ENCODE results near the gene HOXD4.

The HOXD4 gene

DNA sequence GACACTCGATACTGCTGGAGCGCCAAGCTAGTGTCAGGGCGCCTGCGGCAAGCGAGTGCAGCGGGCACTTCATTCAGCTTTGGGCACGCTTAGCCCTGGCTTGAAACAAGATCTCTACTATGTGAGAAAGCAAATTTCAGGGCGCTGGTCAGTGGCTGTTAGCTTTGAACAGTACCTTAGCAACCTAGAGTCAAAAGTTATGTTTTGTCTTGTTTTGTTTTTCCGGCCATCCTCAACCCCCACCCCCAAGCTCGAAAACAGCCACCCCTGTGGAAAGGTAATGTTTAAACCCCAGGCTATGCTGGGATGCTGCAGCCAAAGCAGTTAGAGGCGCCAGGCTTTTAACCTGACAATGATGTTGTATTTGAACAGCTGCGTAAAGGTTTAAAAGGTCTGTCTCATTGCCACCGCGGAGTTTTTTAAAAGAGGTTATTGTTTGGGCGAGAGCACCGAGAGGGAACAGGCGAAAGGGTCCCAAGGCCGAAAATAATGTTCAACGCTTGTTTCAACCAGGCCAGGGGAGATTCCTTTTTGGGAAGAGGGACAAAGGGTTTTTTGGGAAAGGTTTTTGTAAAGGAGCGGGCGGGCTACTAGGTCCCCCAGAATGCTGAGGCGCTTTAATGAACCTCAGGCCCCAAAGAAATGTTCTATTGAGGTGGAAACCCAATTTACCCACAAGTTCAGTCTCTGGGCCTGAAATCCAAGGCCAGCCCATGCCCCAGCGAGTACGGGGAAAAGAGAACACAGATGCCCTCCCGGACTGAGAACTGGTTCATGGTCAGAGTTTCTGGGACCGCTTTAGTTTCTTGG, 37.0 kb upstream of the HOXD4 start:
- no peak for DNase-seq (ENCODE audit: low read depth in 2 of 2)

- DNase-seq (ENCODE audit: low read depth in 2 of 2) = no peak
These were observed 36.3 kb upstream of the HOXD4 start for GRCh38 chr2:176114930-176115625.

- DNase-seq (ENCODE audit: low read depth in 2 of 2) = no peak
These were observed 35.2 kb upstream of the HOXD4 start, which contains the start of gene HOXD10 for GRCh38 chr2:176115883-176116813. Gene HOXD10 (plus strand): TSS chr2:176116778. CDS start chr2:176116834, 56 bp downstream.

DNA sequence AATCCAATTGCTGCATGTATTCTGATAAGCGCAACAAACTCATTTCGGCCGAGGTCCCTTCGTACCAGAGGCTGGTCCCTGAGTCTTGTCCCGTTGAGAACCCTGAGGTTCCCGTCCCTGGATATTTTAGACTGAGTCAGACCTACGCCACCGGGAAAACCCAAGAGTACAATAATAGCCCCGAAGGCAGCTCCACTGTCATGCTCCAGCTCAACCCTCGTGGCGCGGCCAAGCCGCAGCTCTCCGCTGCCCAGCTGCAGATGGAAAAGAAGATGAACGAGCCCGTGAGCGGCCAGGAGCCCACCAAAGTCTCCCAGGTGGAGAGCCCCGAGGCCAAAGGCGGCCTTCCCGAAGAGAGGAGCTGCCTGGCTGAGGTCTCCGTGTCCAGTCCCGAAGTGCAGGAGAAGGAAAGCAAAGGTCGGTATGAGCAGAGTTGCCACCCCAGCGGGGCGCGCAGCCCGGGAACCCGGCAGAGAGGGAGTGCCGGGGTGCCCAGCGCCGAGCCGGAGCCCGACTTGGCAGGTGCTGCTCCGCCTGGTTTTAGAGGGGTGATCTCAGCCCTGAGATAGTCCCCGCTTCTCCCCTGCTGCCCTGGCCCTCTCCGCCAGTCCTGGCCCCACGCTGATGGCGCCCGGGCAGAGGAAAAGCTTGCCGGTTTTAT, 34.1 kb upstream of the HOXD4 start:
- DNase-seq (ENCODE audit: low read depth in 2 of 2) = no peak

DNA sequence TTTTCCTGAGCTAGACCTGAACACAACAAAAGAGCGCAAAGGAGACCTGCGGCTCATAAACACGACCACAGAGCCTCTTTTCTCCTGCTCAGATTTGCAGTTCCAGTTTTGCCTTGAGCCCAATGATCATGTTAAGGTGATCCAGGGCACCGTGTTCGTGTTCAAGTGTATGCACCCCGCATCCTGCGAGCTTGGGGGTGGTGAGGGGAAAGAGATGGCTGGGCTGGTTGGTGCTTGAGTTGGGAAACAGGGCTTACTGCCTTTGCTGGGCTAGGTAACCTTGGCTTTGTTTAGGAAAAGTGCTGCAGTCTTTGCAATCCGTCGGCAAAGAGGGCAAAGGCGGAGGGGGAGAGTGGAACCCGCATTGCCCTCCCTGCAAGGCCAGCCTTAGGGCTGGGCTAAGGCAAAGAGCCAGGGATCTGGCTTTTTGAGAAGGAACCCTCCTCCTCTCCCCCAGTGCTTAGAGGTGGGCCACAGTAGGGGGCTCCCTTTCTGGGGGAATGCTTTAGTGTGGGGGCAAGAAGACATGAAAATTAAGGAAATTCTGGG, 33.5 kb upstream of the HOXD4 start:
- no peak for DNase-seq (ENCODE audit: low read depth in 2 of 2)

GRCh38 chr2:176118601-176119339, 32.6 kb upstream of the HOXD4 start:
- DNase-seq (ENCODE audit: low read depth in 2 of 2) = no peak

DNA sequence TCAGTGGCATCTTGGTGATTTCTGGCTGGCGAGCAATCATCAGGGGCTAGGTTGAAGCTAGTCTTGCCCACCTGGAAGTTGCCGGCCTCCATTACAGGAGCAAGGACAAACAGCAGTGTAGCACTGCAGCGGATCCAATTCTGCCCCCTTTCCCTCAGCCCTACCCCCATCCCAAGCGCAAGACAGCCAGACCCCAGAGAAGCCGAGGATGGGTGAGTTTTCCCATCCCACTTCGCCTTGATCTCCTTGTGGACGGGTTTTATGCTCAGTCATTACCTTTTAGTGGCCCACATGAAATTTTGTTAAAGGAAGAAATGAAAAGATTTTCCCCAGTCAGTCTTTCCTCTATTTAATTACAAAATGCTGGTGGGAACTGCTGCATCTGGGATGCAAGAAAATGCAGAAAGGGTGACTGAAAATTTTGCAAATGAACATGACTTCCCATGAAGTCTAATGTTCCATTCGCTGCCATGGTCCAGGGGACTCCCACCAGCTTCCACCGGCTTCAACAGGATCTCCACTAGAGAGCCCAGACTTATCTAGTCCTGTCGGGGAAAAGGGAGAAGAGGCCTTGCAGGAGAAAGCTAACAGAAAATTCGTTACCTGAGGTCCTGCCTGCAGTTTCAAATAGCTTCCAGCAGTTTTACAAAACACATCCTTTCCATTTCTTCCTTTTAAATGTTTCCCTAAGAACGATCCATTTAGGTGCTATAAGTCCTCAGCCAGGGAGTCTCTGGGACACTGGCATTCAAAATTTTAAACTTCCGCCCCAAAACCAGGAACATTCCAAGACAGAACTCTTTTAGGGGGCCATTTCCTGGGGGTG, 30.8 kb upstream of the HOXD4 start:
- no peak for DNase-seq (ENCODE audit: low read depth in 2 of 2)

DNA sequence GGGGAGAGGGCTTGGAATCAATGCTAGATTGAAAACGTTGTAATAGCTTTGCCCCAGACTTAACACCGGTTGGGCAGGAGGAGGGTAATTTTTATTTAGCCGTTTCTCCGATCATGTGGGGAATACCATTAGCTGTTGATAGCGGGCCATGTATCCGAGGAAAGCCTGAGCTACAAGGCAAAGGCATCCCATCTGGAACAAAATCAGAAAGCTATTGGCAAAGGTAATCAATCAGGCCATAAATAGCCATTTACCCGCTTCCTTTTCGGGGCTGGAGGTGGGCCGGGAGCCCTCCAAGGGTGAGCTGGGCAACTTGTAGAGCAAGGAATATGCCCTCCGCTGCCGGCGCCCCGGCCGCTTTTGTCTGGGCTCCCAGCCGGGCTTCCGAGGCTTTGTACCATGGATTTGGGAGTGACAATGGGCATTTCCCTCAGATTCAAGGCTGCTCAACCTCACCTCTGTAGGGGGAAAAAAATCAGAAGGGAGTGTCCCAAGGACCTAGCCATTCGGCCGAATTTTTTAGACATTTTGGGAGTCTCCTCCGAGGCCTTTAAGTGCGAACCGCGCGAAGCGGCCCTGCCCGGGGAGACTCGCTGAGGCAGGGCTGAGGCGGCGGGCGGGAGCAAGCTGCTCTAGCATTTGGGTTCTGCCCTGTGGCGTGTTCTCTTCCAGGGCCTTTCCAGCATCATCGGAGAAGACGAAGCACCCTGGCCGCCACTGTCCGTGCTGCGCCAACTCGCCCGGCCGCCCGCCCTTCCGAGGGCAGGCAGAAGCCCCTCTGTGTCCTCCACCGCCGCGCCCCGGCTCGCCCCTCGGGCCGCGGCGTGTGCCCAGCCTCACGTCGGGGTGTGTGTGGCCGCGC, 29.9 kb upstream of the HOXD4 start:
- no peak for DNase-seq (ENCODE audit: low read depth in 2 of 2)

- no peak for DNase-seq (ENCODE audit: low read depth in 2 of 2)
These were observed 29.2 kb upstream of the HOXD4 start for GRCh38 chr2:176122052-176122682.

DNA sequence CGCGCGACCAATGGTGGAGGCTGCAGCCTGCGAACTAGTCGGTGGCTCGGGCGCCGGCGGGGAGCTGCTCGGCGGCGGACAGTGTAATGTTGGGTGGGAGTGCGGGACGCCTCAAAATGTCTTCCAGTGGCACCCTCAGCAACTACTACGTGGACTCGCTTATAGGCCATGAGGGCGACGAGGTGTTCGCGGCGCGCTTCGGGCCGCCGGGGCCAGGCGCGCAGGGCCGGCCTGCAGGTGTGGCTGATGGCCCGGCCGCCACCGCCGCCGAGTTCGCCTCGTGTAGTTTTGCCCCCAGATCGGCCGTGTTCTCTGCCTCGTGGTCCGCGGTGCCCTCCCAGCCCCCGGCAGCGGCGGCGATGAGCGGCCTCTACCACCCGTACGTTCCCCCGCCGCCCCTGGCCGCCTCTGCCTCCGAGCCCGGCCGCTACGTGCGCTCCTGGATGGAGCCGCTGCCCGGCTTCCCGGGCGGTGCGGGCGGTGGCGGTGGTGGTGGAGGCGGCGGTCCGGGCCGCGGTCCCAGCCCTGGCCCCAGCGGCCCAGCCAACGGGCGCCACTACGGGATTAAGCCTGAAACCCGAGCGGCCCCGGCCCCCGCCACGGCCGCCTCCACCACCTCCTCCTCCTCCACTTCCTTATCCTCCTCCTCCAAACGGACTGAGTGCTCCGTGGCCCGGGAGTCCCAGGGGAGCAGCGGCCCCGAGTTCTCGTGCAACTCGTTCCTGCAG, 28.5 kb upstream of the HOXD4 start, which contains the start of gene HOXD9:
TSS of gene HOXD9 (plus strand) at position 37 of the 728 bp plus-strand sequence. CDS start at position 87, 50 bp downstream.
- no peak for DNase-seq (ENCODE audit: low read depth in 2 of 2)

GRCh38 chr2:176123411-176124109, 27.8 kb upstream of the HOXD4 start:
- no peak for DNase-seq (ENCODE audit: low read depth in 2 of 2)

DNA sequence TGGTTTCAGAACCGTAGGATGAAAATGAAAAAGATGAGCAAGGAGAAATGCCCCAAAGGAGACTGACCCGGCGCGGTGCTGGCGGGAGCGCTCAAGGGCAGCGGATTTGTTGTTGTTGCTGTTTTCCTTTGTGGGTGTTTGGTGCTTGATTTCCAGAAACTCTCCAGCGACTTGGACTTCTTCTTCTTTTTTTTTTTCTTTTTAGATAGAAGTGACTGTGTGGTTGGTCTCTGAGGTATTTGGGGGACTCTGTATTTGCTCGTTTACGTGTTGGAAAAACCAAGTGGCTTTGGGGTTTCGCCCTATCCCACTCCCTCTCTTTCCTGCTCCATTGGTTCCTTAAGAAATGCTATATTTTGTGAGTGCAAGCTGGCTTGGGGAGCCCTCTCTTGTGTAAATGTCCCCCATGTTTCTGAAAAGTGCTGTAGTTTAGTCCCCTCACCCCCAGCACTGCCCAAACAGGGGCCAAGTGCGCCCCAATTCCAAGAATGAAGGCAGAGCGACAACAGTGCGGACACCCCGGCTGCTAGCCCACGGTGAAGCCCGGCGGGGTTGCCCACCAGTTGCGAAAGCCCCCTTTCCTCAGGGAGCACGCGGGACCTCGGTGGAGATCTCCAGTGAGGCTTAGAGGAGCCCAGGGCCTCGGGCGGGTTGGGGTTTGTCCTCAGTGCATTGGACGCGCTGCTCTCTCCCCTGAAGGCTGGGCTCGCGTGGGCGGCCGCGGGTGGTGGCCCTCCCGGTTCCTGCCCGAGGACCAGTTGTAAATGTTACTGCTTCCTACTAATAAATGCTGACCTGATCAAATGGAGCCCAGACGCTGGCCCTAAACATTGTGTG, 27.0 kb upstream of the HOXD4 start:
- DNase-seq (ENCODE audit: low read depth in 2 of 2) = no peak

DNA sequence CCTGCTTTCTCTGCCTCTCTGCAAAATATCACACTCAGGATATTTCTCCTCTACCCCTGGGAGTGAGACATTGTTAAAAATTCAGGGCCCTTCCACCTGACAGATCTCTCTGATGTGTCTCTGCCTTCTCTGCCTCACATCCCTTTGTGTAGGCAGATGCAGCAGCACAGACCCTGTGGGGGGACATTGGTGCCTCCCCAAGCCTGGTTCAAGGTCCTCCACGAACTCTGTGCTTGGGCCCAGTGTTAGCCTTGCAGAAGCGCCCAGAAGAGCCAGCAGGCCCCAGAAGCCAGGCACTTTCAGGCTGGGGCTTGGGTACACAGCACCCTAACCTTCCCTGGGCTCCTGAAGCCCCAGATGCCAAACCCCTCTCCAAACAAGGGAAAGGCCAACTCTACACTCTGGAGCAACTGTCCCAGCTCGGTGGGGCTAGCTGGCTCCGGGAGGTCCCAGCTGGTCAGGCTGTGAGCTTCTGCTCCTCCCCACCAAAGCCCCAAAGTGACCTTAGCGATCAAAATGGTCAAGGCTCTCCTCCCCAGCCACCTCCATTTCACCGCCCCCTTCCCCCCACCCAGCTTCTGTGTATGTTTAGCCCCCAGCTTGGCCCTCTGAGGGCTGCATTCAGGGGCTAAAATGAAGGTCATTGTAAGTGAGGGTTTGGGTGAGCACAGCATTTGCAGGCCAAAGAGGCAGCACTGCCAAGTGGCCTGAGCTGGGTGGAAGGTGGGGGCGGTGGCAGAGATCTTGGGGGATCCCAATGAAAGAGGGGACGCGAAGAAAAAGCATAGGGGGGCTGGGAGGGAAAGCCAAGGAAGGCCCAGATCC, 26.2 kb upstream of the HOXD4 start:
- no peak for DNase-seq (ENCODE audit: low read depth in 2 of 2)

- no peak for DNase-seq (ENCODE audit: low read depth in 2 of 2)
These were observed 25.6 kb upstream of the HOXD4 start for GRCh38 chr2:176125772-176126054.
